A549 treated with DMSO at 1 μM for 4 hours (cell line): ENCODE results near the gene ACYP2. TPM values are rescaled to one million over a fixed set of nuclear protein-coding genes. Genes with fewer than 3 reads are reported as not detected.

Experiments
- total RNA-seq: library from RNA; stranded (reverse); fragments of 200-300 nt; extraction: Qiagen RNA extraction; gene quantifications from 5 replicates; pipeline ENCODE4 v1.2.3, GENCODE V29; 2022; ENCODE audit warnings: low read depth

The ACYP2 gene
- total RNA-seq, result 6.8 to 9.1 TPM (median 7.8 TPM) in 5 replicates

DNA sequence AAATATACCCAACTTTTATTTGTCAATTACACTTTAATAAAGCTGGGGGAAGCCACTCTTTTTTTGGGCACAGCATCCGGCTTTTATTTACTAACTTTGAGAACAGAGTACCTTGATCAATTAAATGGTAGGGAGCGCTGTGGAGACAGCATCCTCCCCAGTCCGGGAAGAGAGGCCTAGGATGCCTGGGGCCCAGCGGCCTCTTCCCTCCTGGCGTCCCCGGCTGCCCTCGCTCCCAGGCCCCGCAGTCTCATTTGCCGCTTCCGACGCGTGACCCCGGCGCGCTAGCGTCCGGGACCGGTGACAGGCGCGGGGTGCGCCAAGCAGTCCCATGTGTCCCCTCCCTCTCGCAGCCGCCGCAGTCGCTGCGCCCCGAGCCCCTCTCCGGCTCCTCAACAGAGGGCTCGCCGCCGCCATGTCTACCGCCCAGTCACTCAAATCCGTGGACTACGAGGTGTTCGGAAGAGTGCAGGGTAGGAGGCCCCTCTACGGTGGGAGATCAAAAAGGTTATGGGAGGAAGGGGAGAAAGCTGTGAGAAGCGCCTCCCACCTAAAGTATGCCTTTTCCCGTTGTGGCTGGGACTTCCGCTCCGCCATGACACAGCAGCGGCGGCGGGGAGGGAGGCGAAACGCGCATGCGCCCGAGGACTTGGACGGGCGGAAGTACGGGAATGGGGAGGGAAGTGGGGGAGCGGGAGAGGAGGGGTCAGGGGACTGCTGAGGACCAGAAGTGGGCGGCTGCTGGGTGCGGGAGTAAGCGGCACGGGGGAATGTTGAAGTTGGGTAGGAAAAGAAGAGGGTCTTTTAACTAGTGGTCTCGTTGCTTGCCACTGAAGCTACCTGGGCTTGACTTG, at the start of gene ACYP2:
Gene ACYP2, plus strand, starts transcription at position 332 of the 854 bp plus-strand sequence.

DNA sequence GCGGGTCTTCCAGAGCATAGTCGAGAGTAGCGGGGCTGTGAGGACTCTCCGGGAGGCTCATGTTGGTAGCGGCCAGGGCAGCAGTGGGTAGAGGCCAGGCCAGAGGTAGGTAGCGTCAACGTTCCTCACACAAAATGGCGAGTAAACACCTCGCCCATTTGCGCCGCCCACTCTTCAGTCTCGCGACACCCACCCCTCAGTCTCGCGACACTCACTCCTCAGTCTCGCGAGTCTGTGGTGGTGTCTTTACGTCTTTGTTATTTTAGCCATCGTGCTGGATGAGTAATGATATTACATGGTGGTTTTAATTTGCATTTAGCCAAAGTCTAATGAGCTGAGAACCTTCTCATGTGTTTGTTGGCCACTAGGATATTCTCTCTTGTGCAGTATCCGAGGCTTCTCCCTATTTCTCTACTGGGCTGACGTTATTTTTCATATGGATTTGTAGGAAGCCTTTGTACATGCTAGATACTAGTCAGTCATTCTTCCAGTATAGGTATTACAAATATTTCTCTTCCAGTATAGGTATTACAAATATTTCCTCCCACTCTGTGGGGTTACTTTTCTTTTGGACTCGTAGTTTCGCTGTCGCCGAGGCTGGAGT, 140.8 kb downstream of the ACYP2 start, which contains the start of gene TSPYL6:
Gene TSPYL6, minus strand, starts transcription at position 139 of the 604 bp plus-strand sequence. Its CDS starts 78 bp downstream, at position 61.

Other genes starting within 250 kb of the ACYP2 start
- gene PSME4, start 144.6 kb upstream of the ACYP2 start, total RNA-seq, result 41.5 to 45.4 TPM (median 44.4 TPM) in 5 replicates
- gene TSPYL6, start 140.6 kb downstream of the ACYP2 start, total RNA-seq, result not detected in 5 replicates